Germinal center (tissue), 1 donor: ENCODE data around the gene TSPAN5.

ENCODE experiments used
- DNase-seq: peaks from one replicate; pipeline ENCODE4 v3.0.0; 2012; ENCODE audit warnings: mixed read lengths, low spot score

TSPAN5 gene

DNA sequence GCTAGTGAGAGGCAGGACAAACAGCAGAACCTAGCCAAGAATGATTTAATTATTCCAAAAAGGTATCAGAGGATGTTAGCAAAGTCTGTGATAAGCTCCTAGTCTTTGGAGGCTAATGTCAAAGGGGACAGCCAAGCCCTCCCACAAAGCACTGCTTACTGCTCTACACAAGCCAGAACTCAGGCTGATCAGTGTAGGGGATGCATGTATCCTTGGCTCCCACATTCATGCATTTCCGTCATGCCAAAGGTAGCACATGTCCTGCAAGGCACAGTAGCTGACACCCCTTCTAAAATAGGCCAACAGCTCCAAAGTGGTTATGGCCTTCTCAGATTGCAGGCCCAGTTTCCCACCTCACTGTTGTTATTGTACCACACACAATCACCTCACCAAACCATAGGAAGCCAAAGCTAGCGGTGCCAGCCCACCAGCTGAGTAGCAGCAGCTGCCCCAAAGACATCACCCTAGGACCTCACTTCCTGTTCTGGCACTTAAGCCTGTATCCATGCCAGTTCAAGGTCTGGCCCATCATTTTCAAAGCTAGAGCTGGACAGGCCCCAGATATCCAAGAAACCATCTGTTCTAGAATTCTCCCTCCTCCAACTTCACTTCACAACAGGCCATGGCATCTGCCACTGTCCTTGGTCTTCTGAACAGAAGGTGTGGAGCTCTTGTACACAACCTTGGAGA is 40.9 kb downstream of the TSPAN5 start:
- DNase-seq, result no peak

DNA sequence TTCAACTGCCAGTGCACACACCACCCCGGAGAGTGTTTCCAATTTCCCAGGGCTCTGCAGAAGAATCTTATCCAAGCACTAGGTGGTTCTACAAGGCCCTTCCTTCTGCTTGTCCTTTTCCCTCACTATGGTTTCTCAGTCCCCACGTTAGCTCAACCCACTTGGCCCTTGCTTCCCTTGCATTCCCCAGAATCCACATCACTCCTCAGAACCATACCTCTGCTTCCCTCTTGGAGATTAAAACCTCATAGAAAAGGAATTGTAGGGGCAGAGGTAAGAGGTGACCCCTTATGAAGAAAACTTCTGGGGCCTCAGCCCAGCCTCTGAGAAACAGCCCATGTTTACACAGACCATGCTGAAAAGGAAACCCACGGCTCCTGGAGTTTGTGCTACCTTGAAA is 42.4 kb downstream of the TSPAN5 start:
- DNase-seq, result no peak

DNA sequence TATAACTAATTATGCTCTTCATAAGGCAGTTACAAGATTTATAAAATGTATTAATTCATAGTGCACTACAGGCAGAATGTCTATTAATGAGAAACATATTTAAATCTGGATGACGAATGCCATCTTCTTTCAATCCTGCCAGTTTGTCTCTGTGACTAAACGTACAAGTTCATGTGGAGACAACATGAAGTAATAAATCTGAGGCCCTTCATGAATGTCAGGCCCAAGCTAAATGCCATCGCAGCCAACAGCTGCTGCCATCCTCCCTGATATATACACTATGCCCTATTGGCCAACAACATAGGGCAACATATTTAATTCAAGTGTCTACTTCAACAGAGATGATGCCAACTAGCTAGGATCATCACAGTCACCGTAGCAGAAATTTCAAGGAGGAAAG is 43.7 kb downstream of the TSPAN5 start:
- DNase-seq, result no peak

- DNase-seq, result no peak
Observed at GRCh38 chr4:98614094-98614493, 44.3 kb downstream of the TSPAN5 start.

DNA sequence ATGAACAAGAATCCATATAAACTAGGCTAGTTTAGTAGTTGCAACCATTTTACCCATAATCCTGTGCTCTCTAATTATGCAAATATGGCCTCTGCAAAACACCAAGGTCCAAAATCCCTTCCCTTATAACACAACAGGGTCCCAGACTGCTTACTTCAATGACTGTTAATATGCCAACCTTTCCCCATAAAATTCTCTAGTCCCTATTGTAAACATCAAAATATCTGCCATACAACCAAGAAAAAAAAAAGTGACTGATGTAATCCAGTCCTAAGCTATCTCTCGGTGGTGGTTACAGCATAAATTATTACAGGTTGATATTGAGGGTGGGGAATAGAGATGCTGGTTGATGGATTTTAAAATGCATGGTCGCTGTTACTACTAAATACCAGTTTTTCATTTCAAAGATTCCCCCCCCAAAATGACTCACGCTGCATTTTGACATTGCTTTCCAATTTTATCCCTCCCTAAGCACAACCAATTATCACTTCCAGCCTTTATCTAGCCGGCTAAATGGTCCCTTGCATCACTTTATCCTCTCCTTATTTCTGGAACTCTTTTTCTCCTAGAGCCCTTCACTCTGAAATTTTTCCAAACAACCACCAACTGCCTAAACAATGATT is 44.8 kb downstream of the TSPAN5 start:
- no peak for DNase-seq

DNA sequence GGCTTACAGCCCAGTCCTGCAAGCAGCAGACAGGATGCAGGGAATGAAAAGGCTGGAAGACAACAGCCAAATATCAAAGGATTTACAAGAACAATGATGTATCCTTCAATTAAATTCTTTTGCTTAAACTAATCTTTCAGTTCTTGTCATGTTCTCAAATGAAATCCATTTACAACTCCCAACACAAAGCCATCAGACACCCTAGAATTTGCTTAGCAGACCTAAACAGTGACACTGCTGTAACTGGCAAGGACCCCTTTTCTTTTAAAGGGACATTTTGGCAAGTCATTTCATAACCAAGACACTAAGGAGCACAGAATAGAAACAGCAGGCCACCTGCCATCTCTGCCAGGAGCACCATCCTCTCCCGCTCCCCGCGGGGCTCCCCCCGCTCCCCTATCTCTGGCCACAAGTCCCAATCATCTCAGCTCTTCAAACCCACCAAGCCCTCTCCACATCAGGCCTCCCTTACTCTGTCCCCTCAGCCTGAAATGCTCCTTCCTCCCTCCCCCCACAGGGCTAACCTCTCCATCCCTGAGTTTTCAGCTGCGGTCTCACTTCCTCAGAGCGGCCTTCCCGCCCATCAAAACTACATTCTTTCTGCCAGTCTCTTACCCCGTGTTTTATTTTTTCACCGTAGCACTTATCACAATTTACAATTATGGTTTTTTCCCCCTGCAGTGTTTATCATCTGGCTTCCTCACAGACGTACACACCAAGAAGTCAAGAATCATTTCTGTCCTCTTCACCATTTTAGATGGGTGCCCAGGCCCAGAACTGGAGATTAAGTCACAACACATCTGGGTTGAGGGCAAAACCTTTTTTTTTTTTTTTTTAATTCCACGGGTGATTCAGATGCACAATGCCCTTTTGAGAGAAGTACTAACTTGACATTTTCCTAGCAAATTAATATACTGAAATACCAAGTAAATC is 45.8 kb downstream of the TSPAN5 start:
- DNase-seq, result no peak

- DNase-seq, result no peak
Observed at GRCh38 chr4:98611677-98612317, 46.6 kb downstream of the TSPAN5 start.

DNA sequence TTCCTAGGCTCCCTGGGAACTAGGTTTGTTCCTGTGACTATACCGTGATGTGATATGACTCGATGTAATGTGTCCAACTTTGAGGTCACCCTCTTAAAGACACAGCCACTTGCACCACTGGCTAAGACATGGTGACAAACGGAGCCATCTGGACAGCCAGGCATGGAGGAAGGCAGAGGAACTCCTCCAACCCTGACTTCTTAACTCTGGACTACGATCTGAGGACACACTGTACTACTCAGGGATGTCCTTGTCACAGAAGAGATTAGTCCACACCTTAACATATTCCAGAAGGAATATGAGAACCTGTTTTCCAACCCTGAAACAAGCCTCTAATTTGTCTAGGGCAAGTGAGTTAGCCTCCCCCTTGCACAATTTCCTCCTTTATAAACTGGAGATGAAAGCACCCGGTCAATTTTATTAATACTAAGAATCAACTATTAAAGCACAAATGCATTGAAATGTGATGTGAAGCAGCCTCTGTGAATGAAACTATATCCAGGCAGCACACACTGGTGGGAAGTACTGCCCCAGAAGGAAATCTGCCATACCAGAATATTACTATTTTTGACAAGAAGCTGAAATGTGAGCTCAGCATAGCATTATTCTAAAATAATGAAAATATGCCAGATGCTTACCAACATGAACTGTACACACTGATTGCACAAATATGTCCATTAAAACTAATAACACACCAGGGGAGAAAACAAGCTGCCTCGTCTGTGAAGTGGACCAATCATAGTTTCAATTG is 47.3 kb downstream of the TSPAN5 start:
- no peak for DNase-seq

DNA sequence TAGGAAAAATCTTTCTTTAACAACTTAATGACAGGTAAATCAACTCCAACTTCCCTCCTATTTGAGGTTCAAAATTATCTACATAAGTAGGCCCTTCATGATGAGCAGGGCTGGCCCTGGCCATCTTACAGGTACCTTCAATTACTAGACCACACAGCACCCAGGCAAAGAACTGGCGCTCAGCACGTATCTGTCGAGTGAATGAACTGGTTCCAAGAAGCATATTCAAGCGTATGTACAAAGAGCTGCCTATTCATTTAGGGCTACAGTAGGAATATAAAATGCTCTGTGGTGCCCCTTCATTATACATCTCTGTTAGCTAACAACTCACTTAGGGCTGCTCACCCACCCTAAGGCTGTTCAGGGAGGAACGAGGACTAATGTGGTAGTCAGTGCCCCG is 48.0 kb downstream of the TSPAN5 start:
- DNase-seq, result no peak

DNA sequence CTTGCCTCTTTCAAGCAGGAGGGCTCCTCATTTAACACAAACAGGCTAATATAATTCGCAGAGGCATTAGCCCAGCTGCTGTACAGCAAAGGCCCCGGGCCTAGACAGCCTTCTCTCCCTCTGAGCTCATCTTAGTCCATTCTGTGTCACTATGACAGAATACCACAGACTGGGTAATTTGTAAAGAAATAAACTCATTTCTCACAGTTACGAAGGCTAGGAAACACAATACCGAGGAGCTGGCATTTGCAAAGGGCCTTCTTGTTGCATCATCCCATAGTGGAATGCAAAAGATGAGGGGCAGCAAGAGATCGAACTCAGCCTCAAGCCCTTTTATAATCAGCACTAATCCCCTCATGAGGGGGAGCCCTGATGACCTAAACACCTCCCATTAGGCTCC is 48.5 kb downstream of the TSPAN5 start:
- no peak for DNase-seq

GRCh38 chr4:98608356-98608755 is 50.1 kb downstream of the TSPAN5 start:
- no peak for DNase-seq

GRCh38 chr4:98606894-98607293 is 51.5 kb downstream of the TSPAN5 start:
- no peak for DNase-seq

GRCh38 chr4:98605216-98605615 is 53.2 kb downstream of the TSPAN5 start:
- no peak for DNase-seq

DNA sequence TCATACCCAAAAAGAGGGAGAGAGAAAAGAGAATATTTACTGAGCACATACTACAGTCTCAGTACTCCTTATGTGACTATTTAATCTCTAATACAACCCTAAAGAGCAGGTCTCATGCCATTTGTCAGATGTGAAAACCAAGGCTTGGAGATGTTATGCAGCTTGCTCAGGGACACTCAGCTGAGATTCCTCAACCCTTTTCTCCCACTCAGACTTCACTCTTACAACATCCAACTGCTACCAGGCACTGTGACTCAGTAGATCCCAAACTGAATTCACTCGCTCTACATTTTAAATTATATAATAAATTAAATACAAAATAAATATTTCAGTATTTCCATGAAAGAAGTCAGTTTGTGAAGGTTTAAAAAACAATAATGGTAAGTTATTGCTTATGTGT is 53.7 kb downstream of the TSPAN5 start:
- DNase-seq, result no peak

GRCh38 chr4:98603683-98604521 is 54.5 kb downstream of the TSPAN5 start:
- DNase-seq, result no peak

DNA sequence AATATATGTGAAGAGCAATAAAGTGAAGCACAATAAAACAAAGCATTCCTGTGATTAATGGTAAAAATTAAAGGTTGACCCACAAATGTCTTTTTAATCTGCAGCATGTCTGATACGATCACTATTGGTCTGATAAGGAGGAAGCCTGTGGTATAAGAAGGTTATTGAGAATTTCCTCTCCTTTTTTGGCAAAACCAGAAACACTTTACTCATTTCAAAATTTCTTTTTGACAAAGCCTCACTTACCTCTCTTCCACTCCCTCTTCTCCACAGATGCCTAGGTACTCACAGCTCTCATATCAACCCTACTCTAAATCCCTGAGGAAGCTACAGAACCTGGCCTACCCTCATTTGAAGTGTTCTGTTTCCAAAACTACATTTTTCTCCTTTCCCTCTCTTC is 56.1 kb downstream of the TSPAN5 start:
- DNase-seq, result no peak

DNA sequence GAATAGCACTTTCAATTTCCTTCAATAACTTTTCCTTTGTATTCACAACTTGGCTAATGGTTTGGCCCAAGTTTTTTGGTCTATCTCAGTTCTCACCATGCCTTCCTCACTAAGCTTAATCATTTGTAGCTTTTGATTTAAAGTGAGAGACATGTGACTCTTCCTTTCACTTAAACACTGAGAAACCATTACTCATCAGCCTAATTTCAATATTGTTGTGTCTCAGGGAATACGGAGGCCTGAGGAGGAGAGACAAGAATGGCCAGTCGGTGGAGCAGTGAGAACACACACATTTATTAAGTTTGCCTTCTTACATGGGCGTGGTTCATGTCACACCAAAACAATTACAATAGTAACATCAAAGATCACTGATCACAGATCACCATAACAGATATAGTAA is 56.7 kb downstream of the TSPAN5 start:
- DNase-seq, result no peak

DNA sequence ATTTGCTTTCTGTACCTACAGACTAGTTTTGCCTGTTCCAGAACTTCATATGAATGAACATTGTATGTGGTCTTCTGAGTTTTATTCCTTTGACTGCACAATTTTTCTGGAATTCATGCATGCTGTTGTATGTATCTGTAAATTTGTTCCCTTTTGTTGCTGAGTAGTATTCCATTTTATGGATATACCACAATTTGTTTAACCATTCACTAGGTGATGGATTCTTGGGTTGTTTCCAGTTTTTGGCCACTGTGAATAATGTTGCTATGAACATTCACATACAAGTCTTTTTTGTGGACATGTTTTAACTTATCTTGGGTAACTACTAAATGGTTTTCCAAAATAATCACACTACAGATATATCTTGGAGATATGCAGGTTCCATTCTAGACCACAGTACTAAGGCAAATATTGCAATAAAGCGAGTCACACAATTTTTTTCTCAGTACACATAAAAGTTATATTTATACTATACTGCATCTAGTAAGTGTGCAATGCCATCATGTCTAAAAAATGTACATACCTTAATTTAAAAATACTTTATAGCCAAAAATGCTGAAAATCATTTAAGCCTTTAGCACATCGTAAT is 58.7 kb downstream of the TSPAN5 start:
- no peak for DNase-seq

DNA sequence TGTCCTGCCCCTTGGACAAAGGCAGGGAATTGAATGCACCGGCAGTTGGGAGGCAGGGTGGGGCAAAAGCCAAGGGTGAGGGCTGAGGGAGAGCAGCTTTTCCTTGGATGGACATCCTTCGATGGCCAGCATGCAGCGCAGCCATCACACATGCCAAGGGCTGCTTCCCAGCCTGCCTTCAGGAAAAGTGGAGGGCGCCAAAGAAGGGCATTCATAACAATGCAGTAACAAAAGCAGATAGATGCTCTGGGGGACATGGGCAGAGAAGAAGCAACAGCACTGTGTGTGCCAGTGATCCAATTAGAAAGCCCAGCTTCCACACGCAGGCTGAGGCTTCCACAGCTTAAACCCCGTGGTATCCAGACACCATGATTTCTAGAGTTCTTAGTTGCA is 71.5 kb downstream of the TSPAN5 start:
- DNase-seq, result no peak

DNA sequence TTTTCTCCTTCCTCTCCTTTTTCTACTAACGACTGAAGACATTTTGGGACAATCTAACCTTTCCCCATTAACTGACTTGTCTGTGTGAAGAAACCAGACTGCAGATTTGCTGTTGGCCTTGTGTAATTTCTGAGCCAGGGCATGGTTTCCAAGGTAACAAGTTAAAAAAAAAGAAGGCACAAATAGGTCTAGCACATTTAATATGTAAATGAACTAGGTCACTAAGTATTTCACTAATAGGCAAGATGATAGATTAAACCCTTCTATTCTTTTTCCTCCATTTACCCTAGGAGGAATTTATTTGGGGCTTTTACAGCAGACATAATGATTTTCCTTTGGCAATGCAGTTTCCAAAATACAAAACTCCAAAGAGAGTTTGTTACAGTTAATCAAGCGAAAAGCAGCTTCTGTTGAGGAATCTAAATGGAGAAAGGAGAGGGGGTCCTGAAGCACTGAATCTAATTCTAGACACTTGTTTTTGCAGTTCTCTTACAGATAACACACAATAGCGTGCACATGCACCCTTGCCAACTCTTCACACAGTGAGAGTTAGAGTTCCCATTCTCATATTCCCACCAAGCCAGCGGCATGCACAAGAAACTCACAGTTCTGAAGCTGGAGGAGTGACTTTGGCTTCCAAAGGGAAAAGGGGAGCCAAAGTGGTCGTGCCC is 72.0 kb downstream of the TSPAN5 start:
- DNase-seq, result no peak
